CD4-positive, alpha-beta T cell (primary cell): ENCODE results near the gene DTNBP1. TPM values are rescaled to one million over a fixed set of nuclear protein-coding genes. Genes with fewer than 3 reads are reported as not detected.
A peak's percentile ranks its signal among the peaks of the same experiment; 100 is the strongest.

Experiments used
- ATAC-seq: fragments of 200-7000 bp; cut with Tn5 transposase; one replicate; pipeline ENCODE4 v1.10.0; 2022; ENCODE audit warnings: mild to moderate bottlenecking; ENCODE audit not compliant: poor library complexity
- CTCF ChIA-PET: fragments of 350-600 bp; sonication (Branson Sonifier 250); formaldehyde crosslinking; loops from one replicate; lab custom pipeline; 2021; ENCODE audit warnings: antibody characterized with exemption, inconsistent platforms; lab: Charles Lee
- POLR2A ChIA-PET: fragments of 350-600 bp; sonication (Branson Sonifier 250); formaldehyde crosslinking; loops from one replicate; lab custom pipeline; 2021; ENCODE audit warnings: antibody characterized with exemption, inconsistent platforms; lab: Charles Lee
- DNase-seq, 14 experiments: peaks; one replicate each; pipeline ENCODE4 v3.0.0-alpha.2; 2013 to 2020; ENCODE audit warnings: mixed read lengths in 2 of 14
- H3K27ac ChIP-seq, 2 donors: one replicate each; pipeline versions ENCODE4 v1.5.1 to v1.7.0; 2013; ENCODE audit warnings: low read length in 2 of 2, low read depth in 1 of 2, mild to moderate bottlenecking in 1 of 2
- H3K27me3 ChIP-seq, 2 experiments: 1 replicate in 1 of 2; 2 replicates in 1 of 2; pipeline versions ENCODE4 v1.6.1 to v1.7.0; 2013; ENCODE audit warnings: low read length in 2 of 2, control low read depth in 1 of 2, mild to moderate bottlenecking in 1 of 2, moderate library complexity in 1 of 2; ENCODE audit not compliant: insufficient read depth in 2 of 2, control insufficient read depth in 1 of 2
- H3K36me3 ChIP-seq: one replicate; pipeline ENCODE4 v1.6.1; 2013; ENCODE audit warnings: low read length, control low read depth; ENCODE audit not compliant: insufficient read depth
- H3K4me1 ChIP-seq: one replicate; pipeline ENCODE4 v1.6.1; 2013; ENCODE audit warnings: low read length, control low read depth; ENCODE audit not compliant: insufficient read depth
- H3K4me3 ChIP-seq: one replicate; pipeline ENCODE4 v1.5.1; 2013; ENCODE audit warnings: mild to moderate bottlenecking, low read length, moderate library complexity
- H3K9me3 ChIP-seq, 2 experiments: 1 replicate in 1 of 2; 2 replicates in 1 of 2; pipeline versions ENCODE4 v1.6.1 to v1.7.0; 2013; ENCODE audit warnings: low read length in 2 of 2, mild to moderate bottlenecking in 2 of 2, control low read depth in 1 of 2, moderate library complexity in 1 of 2; ENCODE audit not compliant: control insufficient read depth in 1 of 2, insufficient read depth in 1 of 2
- H3K27ac Mint-ChIP-seq: one replicate; pipeline ENCODE4 v1.8.0; 2020; ENCODE audit warnings: mixed read lengths
- H3K27me3 Mint-ChIP-seq: one replicate; pipeline ENCODE4 v1.8.0; 2021; ENCODE audit warnings: mixed read lengths
- H3K36me3 Mint-ChIP-seq: one replicate; pipeline ENCODE4 v1.8.0; 2021; ENCODE audit warnings: low read depth, mixed read lengths
- H3K4me1 Mint-ChIP-seq: one replicate; pipeline ENCODE4 v1.8.0; 2021; ENCODE audit warnings: low read depth, mixed read lengths
- H3K4me3 Mint-ChIP-seq: one replicate; pipeline ENCODE4 v1.8.0; 2020; ENCODE audit warnings: mild to moderate bottlenecking, mixed read lengths
- H3K9me3 Mint-ChIP-seq: one replicate; pipeline ENCODE4 v1.8.0; 2020; ENCODE audit warnings: mixed read lengths
- intact Hi-C, 2 experiments: fragments of 100-400 bp; cut with DNase I in 1 of 2; cut with micrococcal nuclease in 1 of 2; formaldehyde crosslinking; loops; one replicate each; pipeline versions ENCODE4 v1.15.1 to v1.9.0; 2023 to 2025; cut with DNase I, micrococcal nuclease
- total RNA-seq, 174 experiments: library from RNA in 2 of 174; stranded (reverse) in 2 of 174; gene quantifications; one replicate each; pipeline ENCODE4 v1.2.3 and lab custom pipeline; 2021 to 2026
- TF ChIP-seq, protein P1 (sequence below): fragments of 200-600 bp; IDR thresholded peaks from one replicate; pipeline ENCODE4 v1.8.0; 2022; ENCODE audit warnings: antibody characterized with exemption, mild to moderate bottlenecking

Gene DTNBP1
- total RNA-seq, 2 experiments from 2014 or later = 14.5 to 14.7 TPM

DNA sequence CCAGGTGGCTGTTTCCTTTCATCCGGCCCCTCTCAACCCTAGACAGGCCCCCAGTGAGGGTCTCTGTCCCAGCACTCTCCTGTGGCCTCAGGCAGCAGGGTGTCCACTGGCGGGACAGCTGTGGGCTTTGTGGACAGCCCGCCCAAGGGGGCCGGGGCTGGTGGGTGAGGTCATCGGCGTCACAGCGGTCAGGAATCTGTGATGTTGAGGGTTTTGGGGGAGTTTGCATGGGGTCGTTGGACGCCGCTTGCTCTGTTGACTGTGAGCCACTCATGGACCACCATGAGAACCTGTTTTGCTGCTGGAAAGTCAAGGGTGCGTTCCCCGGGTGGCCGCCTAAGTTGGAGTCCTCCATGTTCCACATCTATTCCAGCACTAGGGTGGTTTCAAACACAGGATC, 146.4 kb downstream of the DTNBP1 start:
- Mint-ChIP-seq H3K4me3 (no peak overlapping the region), H3K4me1 (no peaks in the 10 kb centered on the region), H3K27ac (peak overlapping the region; percentile 42), H3K27me3 (no peaks in the 10 kb centered on the region), H3K36me3 (peaks cover 95% of the 10 kb centered on the region), H3K9me3 (no peaks in the 10 kb centered on the region)
- Histone ChIP-seq H3K4me1 (no peaks in the 10 kb centered on the region), H3K27me3 (no peaks in the 10 kb centered on the region), H3K27ac (no peak overlapping the region), H3K9me3 (no peaks in the 10 kb centered on the region), H3K4me3 (no peak overlapping the region), H3K36me3 (peaks cover 85% of the 10 kb centered on the region)
- DNase-seq (no peak), ATAC-seq (no peak)
- TF ChIP-seq, protein P1, sequence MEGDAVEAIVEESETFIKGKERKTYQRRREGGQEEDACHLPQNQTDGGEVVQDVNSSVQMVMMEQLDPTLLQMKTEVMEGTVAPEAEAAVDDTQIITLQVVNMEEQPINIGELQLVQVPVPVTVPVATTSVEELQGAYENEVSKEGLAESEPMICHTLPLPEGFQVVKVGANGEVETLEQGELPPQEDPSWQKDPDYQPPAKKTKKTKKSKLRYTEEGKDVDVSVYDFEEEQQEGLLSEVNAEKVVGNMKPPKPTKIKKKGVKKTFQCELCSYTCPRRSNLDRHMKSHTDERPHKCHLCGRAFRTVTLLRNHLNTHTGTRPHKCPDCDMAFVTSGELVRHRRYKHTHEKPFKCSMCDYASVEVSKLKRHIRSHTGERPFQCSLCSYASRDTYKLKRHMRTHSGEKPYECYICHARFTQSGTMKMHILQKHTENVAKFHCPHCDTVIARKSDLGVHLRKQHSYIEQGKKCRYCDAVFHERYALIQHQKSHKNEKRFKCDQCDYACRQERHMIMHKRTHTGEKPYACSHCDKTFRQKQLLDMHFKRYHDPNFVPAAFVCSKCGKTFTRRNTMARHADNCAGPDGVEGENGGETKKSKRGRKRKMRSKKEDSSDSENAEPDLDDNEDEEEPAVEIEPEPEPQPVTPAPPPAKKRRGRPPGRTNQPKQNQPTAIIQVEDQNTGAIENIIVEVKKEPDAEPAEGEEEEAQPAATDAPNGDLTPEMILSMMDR = no peak
- ChIA-PET CTCF (no interaction called here), POLR2A (no interaction called here)
- intact Hi-C loops = no loop called here

DNA sequence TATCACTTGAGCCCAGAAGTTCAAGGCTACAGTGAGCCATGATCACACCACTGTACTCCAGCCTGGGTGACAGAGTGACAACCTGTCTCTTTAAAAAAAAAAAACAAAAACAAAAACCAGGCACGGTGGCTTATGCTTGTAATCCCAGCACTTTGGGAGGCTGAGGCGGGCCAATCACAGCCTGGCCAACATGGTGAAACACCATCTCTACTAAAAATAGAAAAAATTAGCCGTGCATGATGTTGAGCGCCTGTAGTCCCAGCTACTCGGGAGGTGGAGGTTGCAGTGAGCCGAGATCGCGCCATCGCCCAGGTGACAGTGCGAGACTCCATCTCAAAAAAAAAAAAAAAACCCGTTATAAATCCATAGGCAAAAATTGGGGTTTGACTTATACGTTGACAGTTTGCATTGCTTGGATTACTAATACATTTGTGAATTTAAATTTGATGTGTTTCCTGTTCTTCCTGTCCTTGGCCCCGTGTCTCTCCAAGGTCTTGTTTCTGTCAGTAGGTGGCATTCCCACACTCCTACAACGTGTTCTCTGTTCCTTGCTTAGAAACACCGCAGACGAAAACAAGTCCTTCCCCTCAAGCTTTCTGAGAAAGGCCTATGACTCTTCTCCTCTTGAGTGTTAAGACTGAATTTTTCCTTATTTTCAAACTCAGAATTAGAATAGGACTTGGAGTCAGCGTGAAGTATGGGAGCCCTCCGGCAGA, 147.0 kb downstream of the DTNBP1 start:
- H3K36me3 ChIP-seq = peaks cover 85% of the 10 kb centered on the region
- CTCF ChIA-PET = no interaction called here
- POLR2A ChIA-PET = no interaction called here

DNA sequence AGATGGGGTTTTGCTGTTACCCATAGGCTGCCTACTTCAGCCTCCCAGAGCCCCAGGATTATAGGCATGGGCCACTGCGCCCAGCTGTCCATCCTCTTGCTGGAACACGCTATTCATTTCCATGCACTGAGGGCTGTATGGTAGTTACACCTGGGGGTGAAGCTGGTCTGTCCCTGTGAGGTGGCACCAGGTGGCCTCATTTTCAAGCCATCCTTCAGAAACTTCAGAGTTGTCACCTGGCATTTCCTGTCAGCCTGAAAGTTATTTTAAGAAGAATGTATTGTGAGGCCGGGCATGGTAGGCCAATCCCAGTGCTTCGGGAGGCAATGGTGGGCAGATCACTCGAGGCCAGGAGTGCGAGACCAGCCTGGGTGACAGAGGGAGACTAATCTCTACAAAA, 147.6 kb downstream of the DTNBP1 start:
- no peak overlapping the region for H3K27ac ChIP-seq
- CTCF ChIA-PET = no interaction called here
- H3K4me3 ChIP-seq = no peak overlapping the region
- H3K4me1 ChIP-seq = no peaks in the 10 kb centered on the region
- ATAC-seq (no peak), DNase-seq (no peak)
- Mint-ChIP-seq H3K4me3 (no peak overlapping the region), H3K4me1 (no peaks in the 10 kb centered on the region), H3K9me3 (no peaks in the 10 kb centered on the region), H3K27me3 (no peaks in the 10 kb centered on the region), H3K36me3 (peaks cover 94% of the 10 kb centered on the region), H3K27ac (peak overlapping the region; percentile 59)
- intact Hi-C loops = no loop called here
- TF ChIP-seq, protein P1 = no peak
- H3K27me3 ChIP-seq = no peaks in the 10 kb centered on the region
- H3K9me3 ChIP-seq = no peaks in the 10 kb centered on the region
- peaks cover 89% of the 10 kb centered on the region for H3K36me3 ChIP-seq
- POLR2A ChIA-PET = no interaction called here

More for the DNA sequence above, 147.0 kb downstream of the DTNBP1 start:
- DNase-seq = no peak
- H3K27me3 Mint-ChIP-seq = no peaks in the 10 kb centered on the region
- Histone ChIP-seq H3K9me3 (no peaks in the 10 kb centered on the region), H3K27me3 (no peaks in the 10 kb centered on the region), H3K27ac (no peak overlapping the region), H3K4me3 (no peak overlapping the region), H3K4me1 (no peaks in the 10 kb centered on the region)
- no peak for ATAC-seq
- no peaks in the 10 kb centered on the region for H3K9me3 Mint-ChIP-seq
- no peaks in the 10 kb centered on the region for H3K4me1 Mint-ChIP-seq
- TF ChIP-seq, protein P1 = no peak
- intact Hi-C loops = no loop called here
- H3K27ac Mint-ChIP-seq = peak overlapping the region; percentile 42
- H3K4me3 Mint-ChIP-seq = no peak overlapping the region
- peaks cover 94% of the 10 kb centered on the region for H3K36me3 Mint-ChIP-seq
